ENCODE data around the gene ZBED1.

DNA sequence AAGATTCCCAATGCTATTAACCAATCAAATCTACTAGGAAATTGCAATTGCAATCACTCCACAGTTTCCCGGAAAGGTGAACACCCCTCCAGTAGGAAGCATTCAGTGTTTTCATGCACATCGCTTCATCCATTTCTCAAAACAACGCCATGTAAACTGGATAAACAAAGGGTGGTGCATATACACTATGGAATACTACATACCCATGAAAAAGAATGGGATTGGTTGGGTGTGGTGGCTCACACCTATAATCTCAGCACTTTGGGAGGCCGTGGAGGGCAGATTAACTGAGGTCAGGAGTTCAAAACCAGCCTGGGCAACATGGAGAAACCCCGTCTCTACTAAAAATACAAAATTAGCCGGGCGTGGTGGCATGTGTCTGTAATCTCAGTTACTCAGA, 29.1 kb downstream of the ZBED1 start:
- no peak for TF ChIP-seq POLR2A (IDR thresholded peaks at IDR 0.05; ENCODE audit: low read depth, low read length)
- TF ChIP-seq SPI1 (IDR thresholded peaks at IDR 0.05; ENCODE audit: low read depth, low read length) = no peak
